Trophoblast cell (in vitro differentiated cells and primary cell): ENCODE data around the gene REC114.

ENCODE experiments used
- DNase-seq, 2 donors: peaks; one replicate each; pipeline ENCODE4 v3.0.0-alpha.2; 2016
- H2AFZ ChIP-seq: 2 replicates; pipeline ENCODE4 v1.6.1; 2013; ENCODE audit warnings: low read length, moderate library complexity, mild to moderate bottlenecking; ENCODE audit not compliant: insufficient read depth, poor library complexity
- H2AK5ac ChIP-seq: 2 replicates; pipeline ENCODE4 v1.6.1; 2013; ENCODE audit warnings: mild to moderate bottlenecking, low read length
- H2BK120ac ChIP-seq: 2 replicates; pipeline ENCODE4 v1.6.1; 2013; ENCODE audit warnings: low read length, mild to moderate bottlenecking, moderate library complexity; ENCODE audit not compliant: insufficient read depth, poor library complexity
- H2BK12ac ChIP-seq: 2 replicates; pipeline ENCODE4 v1.6.1; 2013; ENCODE audit warnings: mild to moderate bottlenecking, low read length, moderate library complexity
- H2BK5ac ChIP-seq: 2 replicates; pipeline ENCODE4 v1.6.1; 2013; ENCODE audit warnings: low read length, low read depth, moderate library complexity, mild to moderate bottlenecking; ENCODE audit not compliant: poor library complexity
- H3K14ac ChIP-seq: 2 replicates; pipeline ENCODE4 v1.6.1; 2013; ENCODE audit warnings: mild to moderate bottlenecking, low read length
- H3K18ac ChIP-seq: 2 replicates; pipeline ENCODE4 v1.6.1; 2013; ENCODE audit warnings: mild to moderate bottlenecking, low read length
- H3K23ac ChIP-seq: 2 replicates; pipeline ENCODE4 v1.6.1; 2013; ENCODE audit warnings: low read length
- H3K27ac ChIP-seq: 2 replicates; pipeline ENCODE4 v1.5.1; 2013; ENCODE audit warnings: low read depth, mild to moderate bottlenecking, inconsistent platforms, low read length, moderate library complexity
- H3K27me3 ChIP-seq: 2 replicates; pipeline ENCODE4 v1.6.1; 2013; ENCODE audit warnings: inconsistent platforms, mild to moderate bottlenecking, low read length, moderate library complexity; ENCODE audit not compliant: insufficient read depth
- H3K36me3 ChIP-seq, 2 experiments: 1 replicate in 1 of 2; 2 replicates in 1 of 2; pipeline ENCODE4 v1.6.1; 2013; ENCODE audit warnings: low read length in 2 of 2, mild to moderate bottlenecking in 2 of 2, moderate library complexity in 1 of 2; ENCODE audit not compliant: insufficient read depth in 2 of 2, control insufficient read depth in 1 of 2
- H3K4ac ChIP-seq: 2 replicates; pipeline ENCODE4 v1.6.1; 2013; ENCODE audit warnings: low read depth, mild to moderate bottlenecking, low read length, moderate library complexity
- H3K4me1 ChIP-seq, 2 experiments: 1 replicate in 1 of 2; 2 replicates in 1 of 2; pipeline ENCODE4 v1.6.1; 2013; ENCODE audit warnings: low read length in 2 of 2, mild to moderate bottlenecking in 2 of 2, moderate library complexity in 1 of 2; ENCODE audit not compliant: insufficient read depth in 2 of 2, control insufficient read depth in 1 of 2
- H3K4me2 ChIP-seq: 2 replicates; pipeline ENCODE4 v1.6.1; 2013; ENCODE audit warnings: inconsistent platforms, mild to moderate bottlenecking, low read length, moderate library complexity
- H3K4me3 ChIP-seq: 2 replicates; pipeline ENCODE4 v1.5.1; 2013; ENCODE audit warnings: mild to moderate bottlenecking, low read depth, low read length, inconsistent platforms
- H3K79me1 ChIP-seq: one replicate; pipeline ENCODE4 v1.6.1; 2013; ENCODE audit warnings: low read length
- H3K79me2 ChIP-seq: 2 replicates; pipeline ENCODE4 v1.6.1; 2013; ENCODE audit warnings: low read length, mild to moderate bottlenecking; ENCODE audit not compliant: control insufficient read depth, insufficient read depth, poor library complexity
- H3K9ac ChIP-seq: 2 replicates; pipeline ENCODE4 v1.6.1; 2013; ENCODE audit warnings: mild to moderate bottlenecking, low read length
- H3K9me3 ChIP-seq: 2 replicates; pipeline ENCODE4 v1.6.1; 2013; ENCODE audit warnings: low read depth, mild to moderate bottlenecking, control low read depth, inconsistent platforms, low read length; ENCODE audit not compliant: insufficient read depth
- H4K12ac ChIP-seq: 2 replicates; pipeline ENCODE4 v1.6.1; 2013; ENCODE audit warnings: low read depth, mild to moderate bottlenecking, low read length, moderate library complexity
- H4K8ac ChIP-seq: 2 replicates; pipeline ENCODE4 v1.6.1; 2013; ENCODE audit warnings: low read depth, mild to moderate bottlenecking, low read length, moderate library complexity
- H4K91ac ChIP-seq: one replicate; pipeline ENCODE4 v1.6.1; 2013; ENCODE audit warnings: low read depth, mild to moderate bottlenecking, low read length, moderate library complexity
- WGBS: extraction: QIAGEN DNeasy Blood & Tissue Kit; methylation state at CpG from one replicate; pipeline ENCODE4 v1.1.7; 2013; ENCODE audit warnings: missing lambda C conversion rate; ENCODE audit not compliant: insufficient read length, insufficient coverage; ENCODE audit errors: extremely low coverage; 5-methylcytosine and 5-hydroxymethylcytosine counted together

Gene REC114

DNA sequence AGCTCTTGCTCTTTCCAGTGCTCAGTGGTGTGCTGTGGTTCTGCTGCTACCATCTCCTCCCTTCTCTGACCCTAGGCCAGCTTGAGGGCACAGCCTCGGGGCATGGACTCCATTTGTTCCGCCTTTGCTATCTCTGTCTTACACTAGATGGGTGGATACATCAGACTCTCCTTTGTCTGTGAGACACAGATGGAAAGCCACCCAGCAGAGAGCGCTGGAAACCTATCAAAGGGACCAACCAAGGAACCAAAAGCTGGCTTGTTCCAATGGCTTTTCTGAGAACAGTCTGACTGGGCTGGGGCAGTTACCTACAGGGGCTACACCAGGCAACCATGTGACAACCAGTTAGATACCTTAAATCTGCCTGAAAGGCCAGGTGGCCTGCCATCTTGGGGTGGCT, 126.4 kb downstream of the REC114 start:
- WGBS: no CpG with 5 or more reads among the region's 3 CpGs

DNA sequence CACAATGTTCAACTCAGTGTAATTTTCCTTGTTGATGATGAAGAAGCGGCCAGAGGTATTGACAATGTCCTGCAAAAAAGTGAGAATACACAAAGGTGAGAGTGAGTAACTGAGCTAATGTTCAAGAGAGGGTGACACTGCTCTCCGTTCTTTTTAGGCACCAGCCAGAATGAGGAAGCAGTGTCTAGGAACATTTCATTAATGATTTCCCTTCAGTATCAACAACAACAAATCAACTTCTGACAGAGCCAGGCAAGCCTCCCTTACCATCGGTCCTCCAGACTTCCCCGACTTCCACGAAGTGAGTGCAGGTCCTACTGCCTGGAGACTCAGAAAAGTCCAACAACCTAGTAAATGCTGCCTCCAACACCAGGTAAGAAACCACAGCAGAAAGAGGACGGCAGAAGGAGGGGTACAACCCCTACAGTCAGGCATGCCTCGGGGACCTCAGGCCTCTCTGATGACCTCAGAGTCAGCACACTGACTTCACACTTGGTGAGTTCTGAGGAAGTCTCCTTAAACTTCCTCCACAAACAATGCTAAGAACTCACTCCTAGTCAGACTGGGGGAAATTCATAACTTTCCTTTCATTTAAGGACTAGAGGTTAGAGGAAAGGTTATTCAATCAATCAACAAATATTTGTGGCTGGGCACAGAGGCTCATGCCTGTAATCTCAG, 127.5 kb downstream of the REC114 start:
- Histone ChIP-seq H3K4ac (no peak overlapping the region), H3K27ac (no peak overlapping the region), H2BK12ac (no peak overlapping the region), H3K9ac (no peak overlapping the region), H2AFZ (no peak overlapping the region), H3K4me3 (no peak overlapping the region), H3K4me2 (no peak overlapping the region), H3K27me3 (no peaks in the 10 kb centered on the region), H3K79me2 (no peaks in the 10 kb centered on the region), H3K14ac (no peak overlapping the region), H4K12ac (no peak overlapping the region), H3K9me3 (no peaks in the 10 kb centered on the region), H3K36me3 (peaks cover 27 to 55% of the 10 kb centered on the region in 2 experiments), H4K8ac (no peak overlapping the region), H2AK5ac (no peak overlapping the region), H2BK5ac (no peak overlapping the region), H4K91ac (no peak overlapping the region), H3K18ac (no peak overlapping the region), H2BK120ac (no peak overlapping the region), H3K4me1 (no peaks in the 10 kb centered on the region), H3K23ac (no peak overlapping the region), H3K79me1 (no peaks in the 10 kb centered on the region)
- WGBS: no CpG with 5 or more reads among the region's 7 CpGs
- no peak for DNase-seq

More for the DNA sequence above, 126.4 kb downstream of the REC114 start:
- Histone ChIP-seq H2BK5ac (no peak overlapping the region), H2BK12ac (no peak overlapping the region), H3K27ac (no peak overlapping the region), H3K18ac (no peak overlapping the region), H3K14ac (no peak overlapping the region), H2BK120ac (no peak overlapping the region), H3K27me3 (no peaks in the 10 kb centered on the region), H3K23ac (no peak overlapping the region), H3K4me1 (no peaks in the 10 kb centered on the region), H4K91ac (no peak overlapping the region), H4K12ac (no peak overlapping the region), H2AK5ac (no peak overlapping the region), H3K36me3 (peaks cover 27 to 53% of the 10 kb centered on the region in 2 experiments), H3K4ac (no peak overlapping the region), H3K79me2 (no peaks in the 10 kb centered on the region), H2AFZ (no peak overlapping the region), H3K4me2 (no peak overlapping the region), H3K79me1 (no peaks in the 10 kb centered on the region), H3K9ac (no peak overlapping the region), H3K9me3 (no peaks in the 10 kb centered on the region), H4K8ac (no peak overlapping the region), H3K4me3 (no peak overlapping the region)
- no peak for DNase-seq

DNA sequence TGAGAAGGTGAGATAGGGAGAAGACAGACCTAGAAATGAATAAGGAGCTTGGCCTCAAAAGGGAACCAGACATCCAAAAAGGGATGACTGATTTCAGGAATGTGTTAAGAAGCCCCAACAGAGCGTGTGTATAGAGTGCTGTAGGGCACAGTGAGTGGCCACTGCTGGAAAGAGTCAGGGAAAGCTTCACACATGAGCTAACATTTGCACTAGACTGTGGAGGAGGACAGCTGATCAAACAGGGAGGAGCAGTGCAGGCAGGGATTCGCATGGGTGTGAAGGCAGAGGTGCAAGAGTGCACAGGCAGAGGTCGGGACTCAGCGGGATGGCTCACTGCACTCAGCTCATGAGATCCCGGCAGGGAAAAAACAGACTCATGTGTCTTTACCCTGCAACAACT, 128.4 kb downstream of the REC114 start:
- no peak overlapping the region for H3K4ac ChIP-seq
- no peak overlapping the region for H3K27ac ChIP-seq
- H3K4me3 ChIP-seq: no peak overlapping the region
- no peaks in the 10 kb centered on the region for H3K79me2 ChIP-seq
- no peak overlapping the region for H3K18ac ChIP-seq
- no peak overlapping the region for H2BK12ac ChIP-seq
- no peak overlapping the region for H2BK120ac ChIP-seq
- H2BK5ac ChIP-seq: no peak overlapping the region
- H3K23ac ChIP-seq: no peak overlapping the region
- H3K9me3 ChIP-seq: no peaks in the 10 kb centered on the region
- DNase-seq: no peak
- WGBS: no CpG with 5 or more reads among the region's 5 CpGs
- H3K9ac ChIP-seq: no peak overlapping the region
- no peaks in the 10 kb centered on the region for H3K4me1 ChIP-seq
- no peak overlapping the region for H3K14ac ChIP-seq
- no peak overlapping the region for H4K8ac ChIP-seq
- no peak overlapping the region for H4K91ac ChIP-seq
- H3K27me3 ChIP-seq: no peaks in the 10 kb centered on the region
- H3K36me3 ChIP-seq: peaks cover 29 to 60% of the 10 kb centered on the region in 2 experiments
- H2AK5ac ChIP-seq: no peak overlapping the region
- H3K4me2 ChIP-seq: no peak overlapping the region
- H3K79me1 ChIP-seq: no peaks in the 10 kb centered on the region
- H4K12ac ChIP-seq: no peak overlapping the region
- no peak overlapping the region for H2AFZ ChIP-seq

DNA sequence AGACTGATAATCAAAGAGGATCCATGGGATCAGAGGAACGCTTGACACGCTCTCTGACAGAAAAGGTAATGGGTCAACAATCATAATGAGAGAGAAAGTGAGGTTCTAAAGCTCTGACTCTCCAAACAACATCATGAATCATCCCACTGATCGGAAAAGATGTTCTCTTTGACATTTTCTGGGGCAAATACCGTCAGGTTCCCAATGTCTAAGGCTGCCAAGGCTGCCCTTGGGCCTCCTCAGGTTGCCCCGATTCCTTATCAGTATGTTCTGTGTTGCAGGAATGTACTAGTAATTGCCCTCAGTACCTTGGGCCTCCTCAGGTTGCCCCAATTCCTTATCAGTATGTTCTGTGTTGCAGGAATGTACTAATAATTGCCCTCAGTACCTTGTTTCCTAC, 129.3 kb downstream of the REC114 start:
- Histone ChIP-seq H2BK120ac (no peak overlapping the region), H4K12ac (no peak overlapping the region), H3K14ac (no peak overlapping the region), H3K23ac (no peak overlapping the region), H3K36me3 (peaks cover 27 to 60% of the 10 kb centered on the region in 2 experiments), H3K4me3 (no peak overlapping the region), H3K9me3 (no peaks in the 10 kb centered on the region), H4K91ac (no peak overlapping the region), H2AFZ (no peak overlapping the region), H2AK5ac (no peak overlapping the region), H3K79me2 (no peaks in the 10 kb centered on the region), H3K27me3 (no peaks in the 10 kb centered on the region), H3K9ac (no peak overlapping the region), H3K4me1 (no peaks in the 10 kb centered on the region), H3K4ac (no peak overlapping the region), H3K27ac (no peak overlapping the region), H3K79me1 (no peaks in the 10 kb centered on the region), H2BK12ac (no peak overlapping the region), H2BK5ac (no peak overlapping the region), H4K8ac (no peak overlapping the region), H3K4me2 (no peak overlapping the region), H3K18ac (no peak overlapping the region)
- no peak for DNase-seq
- WGBS: no CpG with 5 or more reads among the region's 5 CpGs
